ENCODE results near the gene SUSD1.

Gene SUSD1

DNA sequence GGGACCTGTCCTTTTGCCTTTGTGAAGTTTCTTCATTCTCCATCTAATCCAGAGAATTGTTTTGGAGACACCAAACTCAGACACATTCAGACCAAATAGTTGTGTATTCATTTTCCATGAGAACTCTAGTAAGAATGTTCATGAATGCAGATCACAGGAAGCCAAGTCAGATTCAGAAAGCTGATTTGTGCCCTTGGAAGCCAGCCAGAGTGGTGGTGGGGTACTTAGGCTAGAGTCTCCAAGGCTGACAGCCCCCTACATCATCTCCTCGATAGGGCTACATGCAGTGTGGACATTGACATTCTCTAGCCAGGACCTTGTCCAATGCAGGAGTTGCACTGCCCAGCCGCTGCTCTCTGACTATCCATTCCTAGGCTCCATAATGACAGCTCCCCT lies 140.9 kb downstream of the SUSD1 start (continued):
- TF ChIP-seq, protein P1, sequence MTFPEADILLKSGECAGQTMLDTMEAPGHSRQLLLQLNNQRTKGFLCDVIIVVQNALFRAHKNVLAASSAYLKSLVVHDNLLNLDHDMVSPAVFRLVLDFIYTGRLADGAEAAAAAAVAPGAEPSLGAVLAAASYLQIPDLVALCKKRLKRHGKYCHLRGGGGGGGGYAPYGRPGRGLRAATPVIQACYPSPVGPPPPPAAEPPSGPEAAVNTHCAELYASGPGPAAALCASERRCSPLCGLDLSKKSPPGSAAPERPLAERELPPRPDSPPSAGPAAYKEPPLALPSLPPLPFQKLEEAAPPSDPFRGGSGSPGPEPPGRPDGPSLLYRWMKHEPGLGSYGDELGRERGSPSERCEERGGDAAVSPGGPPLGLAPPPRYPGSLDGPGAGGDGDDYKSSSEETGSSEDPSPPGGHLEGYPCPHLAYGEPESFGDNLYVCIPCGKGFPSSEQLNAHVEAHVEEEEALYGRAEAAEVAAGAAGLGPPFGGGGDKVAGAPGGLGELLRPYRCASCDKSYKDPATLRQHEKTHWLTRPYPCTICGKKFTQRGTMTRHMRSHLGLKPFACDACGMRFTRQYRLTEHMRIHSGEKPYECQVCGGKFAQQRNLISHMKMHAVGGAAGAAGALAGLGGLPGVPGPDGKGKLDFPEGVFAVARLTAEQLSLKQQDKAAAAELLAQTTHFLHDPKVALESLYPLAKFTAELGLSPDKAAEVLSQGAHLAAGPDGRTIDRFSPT (tag by site-specific recombination; IDR thresholded peaks at IDR 0.05) = no peak

DNA sequence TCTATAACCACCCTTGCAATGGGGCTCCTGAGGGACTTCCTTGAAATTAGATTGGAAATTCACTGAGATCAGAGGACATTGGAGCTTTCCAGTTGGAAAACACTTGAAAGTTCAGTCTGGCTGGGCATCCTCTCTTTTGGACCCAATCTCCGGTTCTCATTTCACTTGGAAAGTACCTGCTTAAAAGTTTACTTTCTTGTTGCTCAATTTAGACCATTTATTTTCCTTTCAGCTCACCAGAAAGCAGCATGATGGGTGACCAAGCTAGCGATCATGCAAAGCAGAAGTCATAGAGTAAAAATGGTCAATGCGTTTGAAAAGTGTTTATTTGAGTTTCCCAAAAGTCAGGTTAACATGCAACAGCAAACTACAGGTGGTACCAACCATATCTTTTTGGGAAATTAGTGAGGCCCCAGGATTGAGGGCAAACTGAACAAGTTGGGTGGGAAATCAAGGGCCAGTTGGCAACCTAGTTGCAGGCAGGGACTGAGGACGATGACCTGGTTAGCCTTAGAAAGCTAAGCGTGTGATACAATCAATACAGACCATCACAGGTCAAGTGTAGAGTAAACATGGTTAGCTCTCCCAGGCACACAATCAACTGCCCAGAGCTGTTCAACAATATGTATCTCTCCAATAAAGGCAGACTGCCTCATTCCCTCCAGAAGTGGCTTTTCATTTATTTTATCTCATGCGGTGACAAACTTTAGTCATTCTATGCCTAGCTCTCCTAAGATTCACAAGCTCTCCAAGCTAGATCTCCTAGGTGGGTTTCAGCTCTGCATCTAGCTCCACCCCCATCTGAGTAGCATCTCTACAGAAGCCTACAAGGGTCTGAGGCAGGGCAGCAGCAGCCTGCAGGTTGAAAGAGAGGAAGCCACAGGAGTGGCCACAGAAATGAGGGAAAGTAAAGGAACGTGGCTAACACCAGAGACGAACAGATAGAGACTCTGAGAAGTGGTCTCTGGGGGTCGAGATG lies 141.6 kb downstream of the SUSD1 start:
- no peaks in the 10 kb centered on the region for H3K9me3 ChIP-seq (ENCODE audit: control insufficient read depth, insufficient read depth, low read depth, low read length)
- peaks cover 5% of the 10 kb centered on the region; the same call in 1 of the 2 replicates for H3K4me1 ChIP-seq (ENCODE audit: control insufficient read depth, insufficient read depth, low read length)
- H3K4me3 ChIP-seq (ENCODE audit: low read depth, low read length) = no peak overlapping the region
- POLR2A ChIA-PET = no interaction called here
- TF ChIP-seq ZNF112 (tag by site-specific recombination; IDR thresholded peaks at IDR 0.05) (no peak), ZNF600 (tag by site-specific recombination; IDR thresholded peaks at IDR 0.05) (no peak), ZNF426 (tag by site-specific recombination; IDR thresholded peaks at IDR 0.05) (no peak), SP2 (tag by site-specific recombination; IDR thresholded peaks at IDR 0.05) (no peak), ZNF692 (tag by site-specific recombination; IDR thresholded peaks at IDR 0.05) (no peak), ZNF169 (tag by site-specific recombination; IDR thresholded peaks at IDR 0.05) (no peak), IKZF3 (tag by site-specific recombination; IDR thresholded peaks at IDR 0.05) (no peak), MZF1 (tag by site-specific recombination; IDR thresholded peaks at IDR 0.05; ENCODE audit: borderline replicate concordance) (no peak), ZNF19 (tag by site-specific recombination; IDR thresholded peaks at IDR 0.05; ENCODE audit: low read depth) (no peak), KLF16 (tag by site-specific recombination; IDR thresholded peaks at IDR 0.05) (no peak), ZNF664 (tag by site-specific recombination; IDR thresholded peaks at IDR 0.05) (no peak), GLIS1 (tag by site-specific recombination; IDR thresholded peaks at IDR 0.05) (no peak)
- TF ChIP-seq, protein P2, sequence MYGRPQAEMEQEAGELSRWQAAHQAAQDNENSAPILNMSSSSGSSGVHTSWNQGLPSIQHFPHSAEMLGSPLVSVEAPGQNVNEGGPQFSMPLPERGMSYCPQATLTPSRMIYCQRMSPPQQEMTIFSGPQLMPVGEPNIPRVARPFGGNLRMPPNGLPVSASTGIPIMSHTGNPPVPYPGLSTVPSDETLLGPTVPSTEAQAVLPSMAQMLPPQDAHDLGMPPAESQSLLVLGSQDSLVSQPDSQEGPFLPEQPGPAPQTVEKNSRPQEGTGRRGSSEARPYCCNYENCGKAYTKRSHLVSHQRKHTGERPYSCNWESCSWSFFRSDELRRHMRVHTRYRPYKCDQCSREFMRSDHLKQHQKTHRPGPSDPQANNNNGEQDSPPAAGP (tag by site-specific recombination; IDR thresholded peaks at IDR 0.05) = no peak
- TF ChIP-seq, protein P3, sequence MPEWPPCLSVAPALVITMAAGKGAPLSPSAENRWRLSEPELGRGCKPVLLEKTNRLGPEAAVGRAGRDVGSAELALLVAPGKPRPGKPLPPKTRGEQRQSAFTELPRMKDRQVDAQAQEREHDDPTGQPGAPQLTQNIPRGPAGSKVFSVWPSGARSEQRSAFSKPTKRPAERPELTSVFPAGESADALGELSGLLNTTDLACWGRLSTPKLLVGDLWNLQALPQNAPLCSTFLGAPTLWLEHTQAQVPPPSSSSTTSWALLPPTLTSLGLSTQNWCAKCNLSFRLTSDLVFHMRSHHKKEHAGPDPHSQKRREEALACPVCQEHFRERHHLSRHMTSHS (tag by site-specific recombination; IDR thresholded peaks at IDR 0.05) = no peak
- CTCF ChIA-PET = interaction anchor here (0.8 kb wide), 1 partner anchor 274 kb away, joined by 4 read pairs; no protein-coding TSS in a partner anchor
- H3K27ac ChIP-seq (ENCODE audit: extremely low read depth, low read depth, low read length) = no peak overlapping the region
- no peaks in the 10 kb centered on the region; a peak in 1 of 3 replicates for H3K36me3 ChIP-seq (ENCODE audit: control insufficient read depth in 2 of 2, insufficient read depth in 1 of 2, low read length in 2 of 2)

DNA sequence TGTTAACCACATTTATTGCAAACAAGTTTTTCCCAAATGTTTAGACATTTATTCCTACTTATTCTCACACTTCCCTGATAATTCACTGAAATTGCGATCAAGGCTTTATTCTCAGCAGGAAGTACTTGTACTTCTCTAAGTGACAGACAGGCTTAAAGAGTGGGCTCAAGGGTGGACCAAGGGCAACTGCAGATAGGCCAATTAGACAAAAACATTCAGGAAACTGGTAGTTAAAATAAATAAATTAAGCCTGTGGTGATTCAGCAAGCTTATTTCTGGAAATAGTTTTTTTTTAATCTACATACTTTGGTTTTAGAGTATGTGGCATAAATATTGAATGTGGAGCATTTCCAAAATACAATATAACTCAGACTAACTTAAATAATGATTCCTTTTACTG lies 142.4 kb downstream of the SUSD1 start:
- Histone ChIP-seq H3K9me3 (ENCODE audit: control insufficient read depth, insufficient read depth, low read depth, low read length) (no peaks in the 10 kb centered on the region), H3K36me3 (ENCODE audit: control insufficient read depth in 2 of 2, insufficient read depth in 1 of 2, low read length in 2 of 2) (no peaks in the 10 kb centered on the region; a peak in 1 of 3 replicates), H3K4me3 (ENCODE audit: low read depth, low read length) (no peak overlapping the region), H3K27ac (ENCODE audit: extremely low read depth, low read depth, low read length) (no peak overlapping the region), H3K4me1 (ENCODE audit: control insufficient read depth, insufficient read depth, low read length) (peaks cover 5% of the 10 kb centered on the region; the same call in 1 of the 2 replicates)
- ChIA-PET POLR2A (no interaction called here), CTCF (no interaction called here)
- no peak for TF ChIP-seq ZNF10 (tag by site-specific recombination; IDR thresholded peaks at IDR 0.05)
- no peak for TF ChIP-seq ZFP41 (tag by site-specific recombination; IDR thresholded peaks at IDR 0.05; ENCODE audit: borderline replicate concordance)
- TF ChIP-seq ZNF404 (tag by site-specific recombination; IDR thresholded peaks at IDR 0.05) = no peak
- TF ChIP-seq ZFP3 (tag by site-specific recombination; IDR thresholded peaks at IDR 0.05; ENCODE audit: low read depth) = no peak
- no peak for TF ChIP-seq ZFP37 (tag by site-specific recombination; IDR thresholded peaks at IDR 0.05)
- TF ChIP-seq ZNF148 (tag by site-specific recombination; IDR thresholded peaks at IDR 0.05; ENCODE audit: borderline replicate concordance) = no peak
- no peak for TF ChIP-seq ZNF660 (tag by site-specific recombination; IDR thresholded peaks at IDR 0.05)
- TF ChIP-seq ZNF555 (tag by site-specific recombination; conservative IDR thresholded peaks at IDR 0.05) = no peak

All from HEK293 (cell line).